Muscle layer of colon (tissue), 2 donors: Measurements from ENCODE around the gene ENPP6.

Experiments
- H3K27ac ChIP-seq: one replicate; pipeline ENCODE4 v1.7.0; 2013; ENCODE audit warnings: low read depth, mild to moderate bottlenecking, low read length, moderate library complexity
- H3K27me3 ChIP-seq, 2 donors: one replicate each; pipeline ENCODE4 v1.7.0; 2013; ENCODE audit warnings: low read length in 2 of 2, mild to moderate bottlenecking in 2 of 2; ENCODE audit not compliant: insufficient read depth in 2 of 2, control insufficient read depth in 1 of 2
- H3K36me3 ChIP-seq: one replicate; pipeline ENCODE4 v1.7.0; 2013; ENCODE audit warnings: mild to moderate bottlenecking, low read length; ENCODE audit not compliant: insufficient read depth
- H3K4me1 ChIP-seq: one replicate; pipeline ENCODE4 v1.7.0; 2013; ENCODE audit warnings: mild to moderate bottlenecking, low read length; ENCODE audit not compliant: insufficient read depth
- H3K4me3 ChIP-seq, 2 donors: one replicate each; pipeline ENCODE4 v1.7.0; 2013; ENCODE audit warnings: low read length in 2 of 2, low read depth in 1 of 2, mild to moderate bottlenecking in 1 of 2, moderate library complexity in 1 of 2
- H3K9ac ChIP-seq: one replicate; pipeline ENCODE4 v1.7.0; 2013; ENCODE audit warnings: low read length
- H3K9me3 ChIP-seq: one replicate; pipeline ENCODE4 v1.7.0; 2013; ENCODE audit warnings: mild to moderate bottlenecking, low read length
- donor health status: abdominal sarcoma.
- donor health status: Adenocarcinoma of cecum.

The ENPP6 gene

GRCh38 chr4:184097241-184097605 lies 120.5 kb downstream of the ENPP6 start:
- Histone ChIP-seq H3K9ac (no peak overlapping the region), H3K36me3 (no peaks in the 10 kb centered on the region), H3K4me3 (peak overlapping the region in 1 of 2 donors; percentile 47), H3K27ac (no peak overlapping the region), H3K27me3 (no peaks in the 10 kb centered on the region), H3K9me3 (no peaks in the 10 kb centered on the region), H3K4me1 (peaks cover 11% of the 10 kb centered on the region)

GRCh38 chr4:184096561-184097240 lies 121.0 kb downstream of the ENPP6 start:
- no peak overlapping the region for H3K9ac ChIP-seq
- no peaks in the 10 kb centered on the region for H3K9me3 ChIP-seq
- peak overlapping the region in 1 of 2 donors; percentile 47 for H3K4me3 ChIP-seq
- H3K27me3 ChIP-seq, result no peaks in the 10 kb centered on the region
- no peak overlapping the region for H3K27ac ChIP-seq
- H3K36me3 ChIP-seq, result no peaks in the 10 kb centered on the region
- peaks cover 11% of the 10 kb centered on the region for H3K4me1 ChIP-seq

- Histone ChIP-seq H3K27me3 (no peaks in the 10 kb centered on the region), H3K27ac (no peak overlapping the region), H3K9ac (no peak overlapping the region), H3K36me3 (no peaks in the 10 kb centered on the region), H3K9me3 (no peaks in the 10 kb centered on the region), H3K4me3 (no peak overlapping the region), H3K4me1 (peaks cover 11% of the 10 kb centered on the region)
Observed at GRCh38 chr4:184094532-184095159, 123.0 kb downstream of the ENPP6 start.

DNA sequence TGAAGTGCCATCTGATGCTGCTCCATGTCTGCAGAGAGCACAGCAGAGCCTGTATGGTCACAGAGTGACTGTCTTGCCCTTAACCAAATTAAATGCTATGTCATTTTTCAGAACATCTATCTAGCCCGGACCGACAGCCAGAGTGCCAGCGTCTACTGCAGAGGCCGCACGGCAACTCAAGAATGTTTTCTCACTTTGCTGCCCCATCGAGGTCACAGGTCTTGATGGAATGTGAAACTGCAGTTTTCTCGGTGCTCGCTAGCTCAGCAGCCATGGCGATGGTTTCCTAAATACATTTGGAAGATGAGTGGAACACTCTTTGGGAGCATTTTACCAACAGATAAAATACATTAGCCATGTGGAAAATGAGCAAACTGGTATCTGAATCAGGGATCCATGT lies 125.7 kb downstream of the ENPP6 start:
- no peaks in the 10 kb centered on the region for H3K9me3 ChIP-seq
- no peaks in the 10 kb centered on the region for H3K27me3 ChIP-seq
- peaks cover 6% of the 10 kb centered on the region for H3K4me1 ChIP-seq
- H3K4me3 ChIP-seq, result no peak overlapping the region
- no peaks in the 10 kb centered on the region for H3K36me3 ChIP-seq
- H3K27ac ChIP-seq, result no peak overlapping the region
- no peak overlapping the region for H3K9ac ChIP-seq

DNA sequence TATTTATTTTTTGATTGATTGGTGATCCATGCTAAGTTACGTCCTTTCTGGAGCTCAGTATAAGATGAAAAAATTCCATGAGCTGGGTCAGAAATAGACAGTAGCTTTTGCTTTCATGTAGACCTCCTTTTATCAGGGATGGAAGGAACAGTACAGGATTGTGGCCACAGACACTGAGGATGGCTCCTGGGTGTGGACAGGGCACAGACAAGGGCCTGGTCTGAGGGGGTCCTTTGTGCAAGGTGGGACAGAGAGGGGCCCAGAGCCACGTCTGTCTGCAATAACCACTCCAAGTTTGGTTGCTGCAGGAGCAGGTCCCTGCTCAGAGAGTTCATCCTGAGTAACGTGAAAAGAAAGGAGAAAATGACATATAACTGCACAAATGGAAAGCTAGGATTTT lies 127.1 kb downstream of the ENPP6 start:
- H3K27ac ChIP-seq, result no peak overlapping the region
- H3K4me3 ChIP-seq, result no peak overlapping the region
- no peaks in the 10 kb centered on the region for H3K27me3 ChIP-seq
- no peak overlapping the region for H3K9ac ChIP-seq
- no peaks in the 10 kb centered on the region for H3K36me3 ChIP-seq
- H3K4me1 ChIP-seq, result no peaks in the 10 kb centered on the region
- no peaks in the 10 kb centered on the region for H3K9me3 ChIP-seq

GRCh38 chr4:184080674-184081073 lies 137.0 kb downstream of the ENPP6 start:
- H3K4me1 ChIP-seq, result no peaks in the 10 kb centered on the region
- H3K27me3 ChIP-seq, result no peaks in the 10 kb centered on the region
- H3K27ac ChIP-seq, result no peak overlapping the region
- H3K9me3 ChIP-seq, result no peaks in the 10 kb centered on the region
- no peak overlapping the region for H3K4me3 ChIP-seq
- H3K9ac ChIP-seq, result no peak overlapping the region
- no peaks in the 10 kb centered on the region for H3K36me3 ChIP-seq

- Histone ChIP-seq H3K4me1 (no peaks in the 10 kb centered on the region), H3K27ac (no peak overlapping the region), H3K4me3 (no peak overlapping the region), H3K36me3 (no peaks in the 10 kb centered on the region), H3K27me3 (no peaks in the 10 kb centered on the region), H3K9me3 (no peaks in the 10 kb centered on the region), H3K9ac (no peak overlapping the region)
Observed at GRCh38 chr4:184074677-184075388, 142.8 kb downstream of the ENPP6 start.

DNA sequence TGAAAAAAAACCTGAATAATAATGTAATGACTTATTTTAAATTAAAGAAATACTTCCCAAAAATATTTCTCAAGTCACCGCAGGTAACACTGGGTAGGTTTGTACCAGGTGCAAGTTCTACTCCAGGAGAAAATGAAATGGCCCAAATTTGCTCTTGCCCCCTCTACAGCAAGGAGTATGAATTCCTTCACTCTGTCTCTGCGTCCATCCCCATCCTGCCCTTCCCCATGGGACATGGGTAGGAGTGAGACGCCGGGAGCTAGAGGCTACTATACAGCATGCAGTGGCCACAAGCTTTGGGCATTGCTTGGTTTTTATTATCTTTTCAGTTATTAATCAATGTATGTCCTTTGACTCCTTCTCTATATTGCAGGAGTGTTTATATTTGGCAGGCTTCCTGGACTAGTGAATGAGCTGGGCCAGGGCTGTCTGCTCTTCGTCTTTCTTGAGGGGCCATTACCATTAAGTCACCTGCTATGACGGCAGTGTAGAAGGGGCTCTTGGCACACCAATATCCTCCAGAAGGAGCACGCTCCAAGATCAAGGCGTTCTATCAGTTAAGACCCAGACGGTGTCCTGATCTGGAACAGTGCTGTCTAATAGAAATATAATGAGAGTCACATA lies 149.6 kb downstream of the ENPP6 start:
- Histone ChIP-seq H3K27ac (no peak overlapping the region), H3K36me3 (no peaks in the 10 kb centered on the region), H3K27me3 (no peaks in the 10 kb centered on the region), H3K4me1 (no peaks in the 10 kb centered on the region), H3K4me3 (no peak overlapping the region), H3K9ac (no peak overlapping the region), H3K9me3 (no peaks in the 10 kb centered on the region)

DNA sequence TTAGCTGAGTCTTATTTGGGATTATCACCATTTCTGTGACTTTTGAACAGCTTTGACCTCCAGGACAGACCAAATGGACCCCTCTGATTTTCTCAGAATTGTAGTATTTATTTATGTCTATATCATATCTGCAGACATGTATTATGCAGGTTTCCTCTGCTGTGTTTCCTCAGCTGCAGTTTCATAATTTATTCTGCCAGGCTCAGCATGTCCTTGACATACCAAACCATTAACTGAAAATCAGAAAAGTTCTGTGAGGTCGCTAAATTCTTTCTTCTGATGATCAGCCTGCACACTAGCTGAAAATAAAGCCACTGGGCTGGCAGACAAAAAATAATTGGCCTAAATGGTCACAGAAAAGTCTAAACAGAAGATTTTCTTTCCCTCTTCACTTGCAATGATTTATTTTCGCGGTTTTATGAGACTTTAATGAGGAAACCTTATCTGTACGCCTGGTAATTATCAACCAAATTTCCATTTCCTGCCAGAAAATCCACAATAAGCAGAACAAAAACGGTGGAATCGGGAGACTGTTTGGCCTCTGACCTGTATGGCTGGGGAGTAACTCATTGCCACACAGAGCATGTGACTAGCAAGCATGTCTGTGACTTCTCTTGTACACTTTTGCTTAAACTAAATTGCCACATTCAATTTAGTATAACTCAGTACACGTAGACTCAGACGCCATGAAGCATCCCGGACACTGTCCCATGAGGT lies 150.9 kb downstream of the ENPP6 start:
- no peaks in the 10 kb centered on the region for H3K36me3 ChIP-seq
- H3K27ac ChIP-seq, result no peak overlapping the region
- H3K4me3 ChIP-seq, result no peak overlapping the region
- no peaks in the 10 kb centered on the region for H3K27me3 ChIP-seq
- no peak overlapping the region for H3K9ac ChIP-seq
- H3K4me1 ChIP-seq, result no peaks in the 10 kb centered on the region
- H3K9me3 ChIP-seq, result no peaks in the 10 kb centered on the region

DNA sequence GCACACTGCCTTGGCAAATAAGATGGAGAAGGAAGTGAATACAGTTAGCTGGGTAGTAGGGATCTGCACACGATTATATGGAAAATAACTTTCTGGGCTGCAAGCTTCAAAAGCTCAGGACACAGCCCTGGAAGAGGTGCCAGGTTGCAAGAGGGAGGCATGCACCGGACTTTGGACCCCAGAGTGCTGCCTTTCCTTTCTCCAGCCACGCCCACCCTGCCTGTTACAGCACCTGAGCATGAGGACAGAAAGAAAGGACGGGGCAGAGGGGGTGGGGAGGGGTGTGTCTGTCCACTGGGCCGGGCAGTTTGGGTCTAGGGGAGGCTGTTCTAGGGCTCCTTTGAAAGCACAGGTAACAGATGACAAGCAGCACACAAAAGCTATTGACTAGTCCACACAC lies 152.8 kb downstream of the ENPP6 start:
- H3K27ac ChIP-seq, result no peak overlapping the region
- no peak overlapping the region for H3K4me3 ChIP-seq
- no peaks in the 10 kb centered on the region for H3K36me3 ChIP-seq
- H3K9ac ChIP-seq, result no peak overlapping the region
- no peaks in the 10 kb centered on the region for H3K9me3 ChIP-seq
- no peaks in the 10 kb centered on the region for H3K27me3 ChIP-seq
- H3K4me1 ChIP-seq, result no peaks in the 10 kb centered on the region

DNA sequence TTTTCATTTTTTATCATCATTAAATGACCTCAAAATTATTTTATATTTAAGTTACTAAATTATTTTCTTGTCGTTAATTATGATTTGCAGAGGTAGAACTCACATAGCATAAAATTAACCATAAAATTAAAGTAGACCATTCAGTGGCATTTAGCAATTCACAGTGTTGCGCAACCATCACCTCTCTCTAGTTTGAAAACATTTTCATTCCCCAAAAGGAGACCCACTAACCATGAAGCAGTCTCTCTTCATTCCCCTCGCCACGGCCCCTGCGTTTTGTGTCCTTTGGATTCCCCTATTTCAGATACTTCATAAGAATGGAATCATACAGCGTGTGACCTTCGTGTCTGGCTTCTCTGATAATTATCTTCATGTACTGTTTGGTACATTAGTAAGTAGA lies 154.9 kb downstream of the ENPP6 start:
- H3K9me3 ChIP-seq, result no peaks in the 10 kb centered on the region
- H3K9ac ChIP-seq, result no peak overlapping the region
- no peak overlapping the region for H3K4me3 ChIP-seq
- H3K4me1 ChIP-seq, result no peaks in the 10 kb centered on the region
- no peaks in the 10 kb centered on the region for H3K27me3 ChIP-seq
- H3K36me3 ChIP-seq, result no peaks in the 10 kb centered on the region
- no peak overlapping the region for H3K27ac ChIP-seq
